Inflammatory macrophage treated with lipopolysaccharide for 4 hours (primary cell): ENCODE measurements around the gene CDRT15L2.
"Not testable (repeated sequence)": the region's sequence is repeated elsewhere in the genome, so short reads cannot be mapped to it uniquely, and the experiment has no call there.

ENCODE experiments used
- DNase-seq: peaks from one replicate; pipeline ENCODE4 v3.0.0-alpha.2; 2020

Gene CDRT15L2

GRCh38 chr17:20575071-20575470, 4.5 kb upstream of the CDRT15L2 start:
- not testable (repeated sequence) for DNase-seq

GRCh38 chr17:20583891-20584577, 4.5 kb downstream of the CDRT15L2 start:
- not testable (repeated sequence) for DNase-seq

- not testable (repeated sequence) for DNase-seq
Measured at GRCh38 chr17:20588744-20589453, 9.4 kb downstream of the CDRT15L2 start.

- DNase-seq = not testable (repeated sequence)
Measured at GRCh38 chr17:20589454-20589810, 9.9 kb downstream of the CDRT15L2 start.

- DNase-seq = not testable (repeated sequence)
Measured at GRCh38 chr17:20591040-20591439, 11.5 kb downstream of the CDRT15L2 start.

- DNase-seq = not testable (repeated sequence)
Measured at GRCh38 chr17:20605568-20605967, 26.0 kb downstream of the CDRT15L2 start.

- DNase-seq = not testable (repeated sequence)
Measured at GRCh38 chr17:20609490-20609889, 30.0 kb downstream of the CDRT15L2 start.

GRCh38 chr17:20611309-20611708, 31.8 kb downstream of the CDRT15L2 start:
- DNase-seq = no peak

GRCh38 chr17:20612635-20613034, 33.1 kb downstream of the CDRT15L2 start:
- no peak for DNase-seq

- DNase-seq = no peak
Measured at GRCh38 chr17:20613248-20613647, 33.7 kb downstream of the CDRT15L2 start.

GRCh38 chr17:20613905-20614304, 34.4 kb downstream of the CDRT15L2 start:
- no peak for DNase-seq

GRCh38 chr17:20615461-20615860, 35.9 kb downstream of the CDRT15L2 start:
- peak; percentile 5 for DNase-seq
